ENCODE results near the gene STARD7.

STARD7 gene

GRCh38 chr2:96137321-96138178 is 71.1 kb downstream of the STARD7 start:
- DNase-seq (ENCODE audit: low read depth in 2 of 2), result no peak

GRCh38 chr2:96136129-96136720 is 72.4 kb downstream of the STARD7 start:
- no peak for DNase-seq (ENCODE audit: low read depth in 2 of 2)

GRCh38 chr2:96135621-96136020 is 73.0 kb downstream of the STARD7 start:
- no peak for DNase-seq (ENCODE audit: low read depth in 2 of 2)

- DNase-seq (ENCODE audit: low read depth in 2 of 2), result no peak
These were observed 73.5 kb downstream of the STARD7 start for GRCh38 chr2:96135171-96135570.

Measured in stimulated activated CD4-positive, alpha-beta T cell treated with anti-CD3 and anti-CD28 coated beads, Interleukin-15, amount 100 ng/mL, for 48 hours (primary cell).